Neural cell (in vitro differentiated cells): ENCODE data around the gene PLSCR4. TPM values are rescaled to one million over a fixed set of nuclear protein-coding genes. Genes with fewer than 3 reads are reported as not detected.

Source experiments
- H2AFZ ChIP-seq: fragments of 200-600, 300-800 bp; sonication (generic), shearing (Covaris generic); 2 replicates; pipeline ENCODE4 v1.6.0; 2014; ENCODE audit warnings: low read depth, mild to moderate bottlenecking, antibody characterized with exemption, low read length, moderate library complexity
- H3F3A ChIP-seq: fragments of 200-600 bp; shearing (Covaris generic); 2 replicates; pipeline ENCODE4 v1.6.1; 2016; ENCODE audit warnings: mild to moderate bottlenecking, moderate library complexity, mixed read lengths, antibody characterized with exemption, low read length; ENCODE audit not compliant: insufficient read depth, poor library complexity, severe bottlenecking
- H3K27ac ChIP-seq: fragments of 200-600, 300-800 bp; sonication (generic), shearing (Covaris generic); 2 replicates; pipeline ENCODE4 v1.5.1; 2014; ENCODE audit warnings: mild to moderate bottlenecking, low read length, moderate library complexity
- H3K27me3 ChIP-seq: fragments of 300-800, 200-600 bp; sonication (generic), shearing (Covaris generic); 2 replicates; pipeline ENCODE4 v1.6.0; 2014; ENCODE audit warnings: mild to moderate bottlenecking, low read depth, low read length, moderate library complexity; ENCODE audit not compliant: insufficient read depth
- H3K36me3 ChIP-seq: fragments of 300-800, 200-600 bp; sonication (generic), shearing (Covaris generic); 2 replicates; pipeline ENCODE4 v1.5.1; 2014; ENCODE audit warnings: mild to moderate bottlenecking, antibody characterized with exemption, low read length, moderate library complexity; ENCODE audit not compliant: insufficient read depth
- H3K4me2 ChIP-seq: fragments of 300-800, 200-600 bp; sonication (generic), shearing (Covaris generic); 2 replicates; pipeline ENCODE4 v1.6.0; 2014; ENCODE audit warnings: mild to moderate bottlenecking, low read length
- H3K4me3 ChIP-seq: fragments of 300-800, 200-600 bp; sonication (generic), shearing (Covaris generic); 2 replicates; pipeline ENCODE4 v1.5.1; 2014; ENCODE audit warnings: mild to moderate bottlenecking, low read length, moderate library complexity
- H3K79me2 ChIP-seq: fragments of 200-600 bp; shearing (Covaris generic); replicated peaks from 2 replicates; pipeline ENCODE4 v1.6.0; 2014; ENCODE audit warnings: mild to moderate bottlenecking, low read length, moderate library complexity; ENCODE audit not compliant: insufficient read depth
- H3K9ac ChIP-seq: fragments of 300-800, 200-600 bp; sonication (generic), shearing (Covaris generic); 2 replicates; pipeline ENCODE4 v1.6.1; 2016; ENCODE audit warnings: mild to moderate bottlenecking, low read length, mixed read lengths
- H3K9me2 ChIP-seq: fragments of 200-600 bp; shearing (Covaris generic); 2 replicates; pipeline ENCODE4 v1.6.1; 2016; ENCODE audit warnings: mild to moderate bottlenecking, low read length, mixed read lengths; ENCODE audit not compliant: insufficient read depth
- H3K9me3 ChIP-seq: fragments of 200-600, 300-800 bp; sonication (generic), shearing (Covaris generic); 2 replicates; pipeline ENCODE4 v1.6.1; 2016; ENCODE audit warnings: mild to moderate bottlenecking, mixed run types, low read length, moderate library complexity, mixed read lengths
- H4K20me1 ChIP-seq: fragments of 200-600 bp; shearing (Covaris generic); 2 replicates; pipeline ENCODE4 v1.6.1; 2016; ENCODE audit warnings: mild to moderate bottlenecking, mixed run types; ENCODE audit not compliant: insufficient read depth
- EP300 ChIP-seq: fragments of 450-650 bp; conservative IDR thresholded peaks from 2 replicates; pipeline ENCODE4 v1.6.1; 2014; ENCODE audit warnings: antibody characterized with exemption, mild to moderate bottlenecking, moderate library complexity; ENCODE audit not compliant: poor library complexity, severe bottlenecking
- EZH2 ChIP-seq: fragments of 200-600, 300-800 bp; shearing (Covaris generic), sonication (generic); IDR thresholded peaks from 2 replicates; pipeline ENCODE4 v1.6.1; 2014; ENCODE audit warnings: antibody characterized with exemption, low read length, borderline replicate concordance, mild to moderate bottlenecking; ENCODE audit not compliant: insufficient read depth, poor library complexity, severe bottlenecking
- MXI1 ChIP-seq: fragments of 450-650 bp; conservative IDR thresholded peaks from 2 replicates; pipeline ENCODE4 v1.6.1; 2014; ENCODE audit warnings: antibody characterized with exemption, mild to moderate bottlenecking; ENCODE audit not compliant: poor library complexity, severe bottlenecking
- POLR2AphosphoS5 ChIP-seq: IDR thresholded peaks from 2 replicates; pipeline ENCODE4 v1.6.1; 2012
- RAD21 ChIP-seq: fragments of 450-650 bp; conservative IDR thresholded peaks from 2 replicates; pipeline ENCODE4 v1.6.1; 2014; ENCODE audit warnings: antibody characterized with exemption, mild to moderate bottlenecking, moderate library complexity
- TAF1 ChIP-seq: IDR thresholded peaks from 2 replicates; pipeline ENCODE4 v1.6.1; 2012; ENCODE audit warnings: low read depth
- polyA plus RNA-seq: library from polyadenylated mRNA; depleted of rRNA; stranded (reverse); fragments of >200 nt; gene quantifications from 2 replicates; pipeline ENCODE4 v1.2.3, GENCODE V29; 2014
- TF ChIP-seq, protein P1 (sequence below): IDR thresholded peaks from 2 replicates; pipeline ENCODE4 v1.6.1; 2012; ENCODE audit warnings: borderline replicate concordance

Gene PLSCR4
- polyA plus RNA-seq, 1 donor from 2014 or later: not detected

GRCh38 chr3:146273721-146274407 is 23.0 kb upstream of the PLSCR4 start:
- TF ChIP-seq, protein P1, sequence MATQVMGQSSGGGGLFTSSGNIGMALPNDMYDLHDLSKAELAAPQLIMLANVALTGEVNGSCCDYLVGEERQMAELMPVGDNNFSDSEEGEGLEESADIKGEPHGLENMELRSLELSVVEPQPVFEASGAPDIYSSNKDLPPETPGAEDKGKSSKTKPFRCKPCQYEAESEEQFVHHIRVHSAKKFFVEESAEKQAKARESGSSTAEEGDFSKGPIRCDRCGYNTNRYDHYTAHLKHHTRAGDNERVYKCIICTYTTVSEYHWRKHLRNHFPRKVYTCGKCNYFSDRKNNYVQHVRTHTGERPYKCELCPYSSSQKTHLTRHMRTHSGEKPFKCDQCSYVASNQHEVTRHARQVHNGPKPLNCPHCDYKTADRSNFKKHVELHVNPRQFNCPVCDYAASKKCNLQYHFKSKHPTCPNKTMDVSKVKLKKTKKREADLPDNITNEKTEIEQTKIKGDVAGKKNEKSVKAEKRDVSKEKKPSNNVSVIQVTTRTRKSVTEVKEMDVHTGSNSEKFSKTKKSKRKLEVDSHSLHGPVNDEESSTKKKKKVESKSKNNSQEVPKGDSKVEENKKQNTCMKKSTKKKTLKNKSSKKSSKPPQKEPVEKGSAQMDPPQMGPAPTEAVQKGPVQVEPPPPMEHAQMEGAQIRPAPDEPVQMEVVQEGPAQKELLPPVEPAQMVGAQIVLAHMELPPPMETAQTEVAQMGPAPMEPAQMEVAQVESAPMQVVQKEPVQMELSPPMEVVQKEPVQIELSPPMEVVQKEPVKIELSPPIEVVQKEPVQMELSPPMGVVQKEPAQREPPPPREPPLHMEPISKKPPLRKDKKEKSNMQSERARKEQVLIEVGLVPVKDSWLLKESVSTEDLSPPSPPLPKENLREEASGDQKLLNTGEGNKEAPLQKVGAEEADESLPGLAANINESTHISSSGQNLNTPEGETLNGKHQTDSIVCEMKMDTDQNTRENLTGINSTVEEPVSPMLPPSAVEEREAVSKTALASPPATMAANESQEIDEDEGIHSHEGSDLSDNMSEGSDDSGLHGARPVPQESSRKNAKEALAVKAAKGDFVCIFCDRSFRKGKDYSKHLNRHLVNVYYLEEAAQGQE: no peak
- TF ChIP-seq MXI1 (no peak), EZH2 (no peak), RAD21 (no peak)
- Histone ChIP-seq H3K79me2 (no peaks in the 10 kb centered on the region), H3K27ac (no peak overlapping the region), H3F3A (no peaks in the 10 kb centered on the region), H4K20me1 (no peaks in the 10 kb centered on the region), H3K9ac (no peak overlapping the region), H3K27me3 (no peaks in the 10 kb centered on the region), H3K4me3 (no peak overlapping the region), H3K36me3 (no peaks in the 10 kb centered on the region), H2AFZ (no peak overlapping the region), H3K9me3 (no peaks in the 10 kb centered on the region), H3K4me2 (no peak overlapping the region), H3K9me2 (no peaks in the 10 kb centered on the region)

- no peak overlapping the region for H3K4me2 ChIP-seq
- H3K9me2 ChIP-seq: no peaks in the 10 kb centered on the region
- no peaks in the 10 kb centered on the region for H3K79me2 ChIP-seq
- H3K9ac ChIP-seq: no peak overlapping the region
- no peaks in the 10 kb centered on the region for H3K27me3 ChIP-seq
- H4K20me1 ChIP-seq: no peaks in the 10 kb centered on the region
- no peaks in the 10 kb centered on the region for H3K36me3 ChIP-seq
- TF ChIP-seq, protein P1: no peak
- TF ChIP-seq TAF1: no peak
- no peaks in the 10 kb centered on the region for H3F3A ChIP-seq
- H3K27ac ChIP-seq: no peak overlapping the region
- H2AFZ ChIP-seq: no peak overlapping the region
- H3K4me3 ChIP-seq: no peak overlapping the region
- no peaks in the 10 kb centered on the region for H3K9me3 ChIP-seq
Measured at GRCh38 chr3:146271180-146271579, 20.3 kb upstream of the PLSCR4 start.

DNA sequence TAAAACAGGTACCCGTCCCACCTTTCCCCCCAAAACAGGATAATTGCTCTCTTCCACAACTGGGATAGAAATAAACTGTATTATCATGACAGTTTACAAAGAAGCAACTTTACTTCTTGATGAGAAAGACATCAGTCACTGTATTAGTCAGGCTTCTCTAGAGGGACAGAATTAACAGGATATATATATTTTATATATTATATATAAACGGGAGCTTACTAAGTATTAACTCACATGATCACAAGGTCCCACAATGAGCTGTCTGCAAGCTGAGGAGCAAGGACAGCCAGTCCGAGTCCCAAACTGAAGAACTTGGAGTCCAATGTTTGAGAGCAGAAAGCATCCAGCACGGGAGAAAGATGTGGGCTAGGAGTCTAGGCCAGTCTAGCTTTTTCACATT is 18.4 kb upstream of the PLSCR4 start:
- Histone ChIP-seq H3F3A (no peaks in the 10 kb centered on the region), H3K27me3 (no peaks in the 10 kb centered on the region)
- TF ChIP-seq EP300 (no peak), POLR2AphosphoS5 (no peak), RAD21 (no peak)
- TF ChIP-seq, protein P1: no peak

More for the DNA sequence above, 18.4 kb upstream of the PLSCR4 start:
- H3K27ac ChIP-seq: no peak overlapping the region
- H3K9me2 ChIP-seq: no peaks in the 10 kb centered on the region
- H4K20me1 ChIP-seq: no peaks in the 10 kb centered on the region
- no peaks in the 10 kb centered on the region for H3K79me2 ChIP-seq
- no peak overlapping the region for H3K9ac ChIP-seq
- no peaks in the 10 kb centered on the region for H3K9me3 ChIP-seq
- no peak overlapping the region for H2AFZ ChIP-seq
- H3K4me2 ChIP-seq: no peak overlapping the region
- no peaks in the 10 kb centered on the region for H3K36me3 ChIP-seq
- no peak overlapping the region for H3K4me3 ChIP-seq
